NCI-H748 treated with DMSO at 0.1 percent for 48 hours (cell line): ENCODE results near the gene KIF25.

Source experiments
- DNase-seq: peaks from one replicate; lab custom pipeline; 2025; lab: John Stamatoyannopoulos, UW

The KIF25 gene

GRCh38 chr6:168017629-168018028 lies 20.2 kb downstream of the KIF25 start:
- DNase-seq, result no peak

GRCh38 chr6:168018664-168019063 lies 21.2 kb downstream of the KIF25 start:
- DNase-seq, result no peak

- DNase-seq, result no peak
These were observed 22.8 kb downstream of the KIF25 start for GRCh38 chr6:168020242-168020641.

GRCh38 chr6:168021581-168021980 lies 24.1 kb downstream of the KIF25 start:
- DNase-seq, result no peak

- no peak for DNase-seq
These were observed 25.2 kb downstream of the KIF25 start for GRCh38 chr6:168022488-168023321.

- no peak for DNase-seq
These were observed 27.6 kb downstream of the KIF25 start for GRCh38 chr6:168024951-168025510.

- DNase-seq, result no peak
These were observed 28.6 kb downstream of the KIF25 start for GRCh38 chr6:168025831-168026710.

- no peak for DNase-seq
These were observed 29.5 kb downstream of the KIF25 start for GRCh38 chr6:168026925-168027324.

- DNase-seq, result no peak
These were observed 30.1 kb downstream of the KIF25 start for GRCh38 chr6:168027521-168027920.

GRCh38 chr6:168028181-168028580 lies 30.7 kb downstream of the KIF25 start:
- no peak for DNase-seq

GRCh38 chr6:168029459-168030217 lies 32.2 kb downstream of the KIF25 start:
- DNase-seq, result no peak

GRCh38 chr6:168030218-168030746 lies 32.8 kb downstream of the KIF25 start:
- no peak for DNase-seq

- no peak for DNase-seq
These were observed 33.4 kb downstream of the KIF25 start for GRCh38 chr6:168030908-168031307.

GRCh38 chr6:168031411-168031971 lies 34.0 kb downstream of the KIF25 start:
- DNase-seq, result no peak

- no peak for DNase-seq
These were observed 34.7 kb downstream of the KIF25 start for GRCh38 chr6:168032005-168032760.

GRCh38 chr6:168033791-168034190 lies 36.3 kb downstream of the KIF25 start:
- DNase-seq, result no peak

GRCh38 chr6:168034537-168034936 lies 37.1 kb downstream of the KIF25 start:
- no peak for DNase-seq

GRCh38 chr6:168035098-168035660 lies 37.7 kb downstream of the KIF25 start:
- no peak for DNase-seq

GRCh38 chr6:168035661-168036545 lies 38.4 kb downstream of the KIF25 start:
- DNase-seq, result peak; percentile 33
